ENCODE data around the gene FGF11. TPM values are rescaled to one million over a fixed set of nuclear protein-coding genes. Genes with fewer than 3 reads are reported as not detected.

FGF11 gene
- total RNA-seq, 4 donors from 2014 or later, result 1.5 to 3.3 (median 2.2) TPM

DNA sequence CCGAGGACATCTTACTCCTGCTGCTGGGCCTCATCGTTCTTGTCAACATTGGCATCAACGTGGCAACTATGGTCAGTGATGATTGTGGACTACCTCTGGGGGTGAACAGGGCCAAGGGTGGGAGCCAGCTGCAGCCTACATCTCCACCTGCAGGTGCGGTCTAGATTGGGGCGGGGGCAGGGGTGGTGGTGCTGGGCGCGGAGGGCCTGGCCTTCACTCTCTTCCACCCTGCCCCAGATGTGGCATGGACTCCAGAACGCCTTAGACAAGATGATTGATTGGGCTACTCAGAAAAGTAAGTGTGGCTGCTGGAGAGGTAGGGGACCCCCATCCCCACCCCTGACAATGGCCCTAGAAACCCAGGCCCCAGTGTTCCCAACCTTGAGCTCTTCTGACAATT lies 13.6 kb upstream of the FGF11 start:
- no peak overlapping the region for H3K4me3 ChIP-seq
- TF ChIP-seq EP300 (IDR thresholded peaks at IDR 0.05) (no peak), POLR2A (IDR thresholded peaks at IDR 0.05) (no peak)
- TF ChIP-seq, protein P1, sequence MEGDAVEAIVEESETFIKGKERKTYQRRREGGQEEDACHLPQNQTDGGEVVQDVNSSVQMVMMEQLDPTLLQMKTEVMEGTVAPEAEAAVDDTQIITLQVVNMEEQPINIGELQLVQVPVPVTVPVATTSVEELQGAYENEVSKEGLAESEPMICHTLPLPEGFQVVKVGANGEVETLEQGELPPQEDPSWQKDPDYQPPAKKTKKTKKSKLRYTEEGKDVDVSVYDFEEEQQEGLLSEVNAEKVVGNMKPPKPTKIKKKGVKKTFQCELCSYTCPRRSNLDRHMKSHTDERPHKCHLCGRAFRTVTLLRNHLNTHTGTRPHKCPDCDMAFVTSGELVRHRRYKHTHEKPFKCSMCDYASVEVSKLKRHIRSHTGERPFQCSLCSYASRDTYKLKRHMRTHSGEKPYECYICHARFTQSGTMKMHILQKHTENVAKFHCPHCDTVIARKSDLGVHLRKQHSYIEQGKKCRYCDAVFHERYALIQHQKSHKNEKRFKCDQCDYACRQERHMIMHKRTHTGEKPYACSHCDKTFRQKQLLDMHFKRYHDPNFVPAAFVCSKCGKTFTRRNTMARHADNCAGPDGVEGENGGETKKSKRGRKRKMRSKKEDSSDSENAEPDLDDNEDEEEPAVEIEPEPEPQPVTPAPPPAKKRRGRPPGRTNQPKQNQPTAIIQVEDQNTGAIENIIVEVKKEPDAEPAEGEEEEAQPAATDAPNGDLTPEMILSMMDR (IDR thresholded peaks at IDR 0.05), result no peak
- no peaks in the 10 kb centered on the region for H3K4me1 ChIP-seq
- WGBS, 2 donors, result 87 to 88% methylated on average over 8 of the region's 8 CpGs
- H3K27me3 ChIP-seq, result no peaks in the 10 kb centered on the region
- no peaks in the 10 kb centered on the region for H3K9me3 ChIP-seq
- no peak overlapping the region for H3K27ac ChIP-seq
- DNase-seq (ENCODE audit: low spot score in 2 of 2), result no peak
- H3K36me3 ChIP-seq, result no peaks in the 10 kb centered on the region

DNA sequence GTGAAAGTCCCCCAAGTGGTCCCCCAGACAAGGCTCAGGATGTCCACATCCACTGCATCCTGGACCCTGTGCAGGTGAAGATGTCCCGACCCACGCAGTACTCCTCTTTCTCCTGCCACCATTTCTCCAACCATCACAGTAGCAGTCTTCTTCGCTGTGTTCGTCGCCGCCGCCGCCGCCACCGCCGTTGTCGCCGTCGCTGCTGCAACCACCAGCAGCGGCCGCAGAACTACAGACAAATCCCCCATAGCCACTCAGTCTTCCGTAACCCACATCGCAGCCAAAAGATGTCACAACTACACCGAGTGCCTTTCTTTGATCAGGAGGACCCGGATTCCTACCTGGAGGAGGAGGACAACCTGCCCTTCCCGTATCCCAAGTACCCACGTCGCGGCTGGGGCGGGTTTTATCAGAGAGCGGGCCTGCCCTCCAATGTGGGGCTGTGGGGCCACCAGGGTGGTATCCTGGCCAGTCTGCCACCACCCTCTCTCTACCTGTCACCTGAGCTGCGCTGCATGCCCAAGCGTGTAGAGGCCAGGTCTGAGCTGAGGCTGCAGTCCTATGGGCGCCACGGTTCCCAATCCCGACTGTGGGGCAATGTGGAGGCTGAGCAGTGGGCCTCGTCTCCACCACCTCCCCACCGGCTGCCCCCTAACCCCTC lies 13.0 kb upstream of the FGF11 start:
- Histone ChIP-seq H3K4me1 (no peaks in the 10 kb centered on the region), H3K36me3 (no peaks in the 10 kb centered on the region), H3K9me3 (no peaks in the 10 kb centered on the region), H3K27me3 (no peaks in the 10 kb centered on the region), H3K4me3 (no peak overlapping the region), H3K27ac (no peak overlapping the region)
- 92 to 94% methylated on average over 27 to 29 of the region's 33 CpGs for WGBS, 2 donors
- DNase-seq (ENCODE audit: low spot score in 2 of 2), result no peak
- TF ChIP-seq POLR2A (IDR thresholded peaks at IDR 0.05), result no peak
- TF ChIP-seq, protein P1 (IDR thresholded peaks at IDR 0.05), result no peak
- no peak for TF ChIP-seq EP300 (IDR thresholded peaks at IDR 0.05)

GRCh38 chr17:7426896-7427489 lies 12.3 kb upstream of the FGF11 start:
- Histone ChIP-seq H3K27ac (no peak overlapping the region), H3K27me3 (no peaks in the 10 kb centered on the region), H3K9me3 (no peaks in the 10 kb centered on the region), H3K36me3 (no peaks in the 10 kb centered on the region), H3K4me1 (no peaks in the 10 kb centered on the region), H3K4me3 (no peak overlapping the region)
- 89 to 90% methylated on average over 28 to 29 of the region's 29 CpGs for WGBS, 2 donors
- no peak for DNase-seq (ENCODE audit: low spot score in 2 of 2)
- TF ChIP-seq EP300 (IDR thresholded peaks at IDR 0.05) (no peak), POLR2A (IDR thresholded peaks at IDR 0.05) (no peak)
- TF ChIP-seq, protein P1 (IDR thresholded peaks at IDR 0.05), result no peak

GRCh38 chr17:7427549-7427948 lies 11.8 kb upstream of the FGF11 start:
- H3K27me3 ChIP-seq, result no peaks in the 10 kb centered on the region
- H3K36me3 ChIP-seq, result no peaks in the 10 kb centered on the region
- WGBS, 2 donors, result 87 to 91% methylated on average over 7 of the region's 7 CpGs
- DNase-seq (ENCODE audit: low spot score in 2 of 2), result no peak
- no peaks in the 10 kb centered on the region for H3K9me3 ChIP-seq
- H3K4me3 ChIP-seq, result no peak overlapping the region
- no peak for TF ChIP-seq EP300 (IDR thresholded peaks at IDR 0.05)
- no peak for TF ChIP-seq POLR2A (IDR thresholded peaks at IDR 0.05)
- TF ChIP-seq, protein P1 (IDR thresholded peaks at IDR 0.05), result no peak
- H3K27ac ChIP-seq, result no peak overlapping the region
- no peaks in the 10 kb centered on the region for H3K4me1 ChIP-seq

- 68 to 73% methylated on average over 5 of the region's 5 CpGs for WGBS, 2 donors
- H3K27me3 ChIP-seq, result no peaks in the 10 kb centered on the region
- TF ChIP-seq POLR2A (IDR thresholded peaks at IDR 0.05), result no peak
- TF ChIP-seq EP300 (IDR thresholded peaks at IDR 0.05), result no peak
- TF ChIP-seq, protein P1 (IDR thresholded peaks at IDR 0.05), result no peak
Observed at GRCh38 chr17:7428557-7428956, 10.8 kb upstream of the FGF11 start, which contains the start of gene SPEM3. SPEM3 (plus strand) TSS chr17:7428857; CDS start chr17:7428903, 46 bp downstream.

More at GRCh38 chr17:7428557-7428956, 10.8 kb upstream of the FGF11 start, which contains the start of gene SPEM3:
- no peak within 1 kb of the TSS for H3K27ac ChIP-seq
- no peaks in the 10 kb centered on the region for H3K9me3 ChIP-seq
- no peaks in the 10 kb centered on the region for H3K4me1 ChIP-seq
- no peak within 1 kb of the TSS for H3K4me3 ChIP-seq
- H3K36me3 ChIP-seq, result no peaks in the 10 kb centered on the region
- no peak for DNase-seq (ENCODE audit: low spot score in 2 of 2)
